ENCODE measurements around the gene PREX1.
"Not testable (repeated sequence)": the region's sequence is repeated elsewhere in the genome, so short reads cannot be mapped to it uniquely, and the experiment has no call there.

Gene PREX1

DNA sequence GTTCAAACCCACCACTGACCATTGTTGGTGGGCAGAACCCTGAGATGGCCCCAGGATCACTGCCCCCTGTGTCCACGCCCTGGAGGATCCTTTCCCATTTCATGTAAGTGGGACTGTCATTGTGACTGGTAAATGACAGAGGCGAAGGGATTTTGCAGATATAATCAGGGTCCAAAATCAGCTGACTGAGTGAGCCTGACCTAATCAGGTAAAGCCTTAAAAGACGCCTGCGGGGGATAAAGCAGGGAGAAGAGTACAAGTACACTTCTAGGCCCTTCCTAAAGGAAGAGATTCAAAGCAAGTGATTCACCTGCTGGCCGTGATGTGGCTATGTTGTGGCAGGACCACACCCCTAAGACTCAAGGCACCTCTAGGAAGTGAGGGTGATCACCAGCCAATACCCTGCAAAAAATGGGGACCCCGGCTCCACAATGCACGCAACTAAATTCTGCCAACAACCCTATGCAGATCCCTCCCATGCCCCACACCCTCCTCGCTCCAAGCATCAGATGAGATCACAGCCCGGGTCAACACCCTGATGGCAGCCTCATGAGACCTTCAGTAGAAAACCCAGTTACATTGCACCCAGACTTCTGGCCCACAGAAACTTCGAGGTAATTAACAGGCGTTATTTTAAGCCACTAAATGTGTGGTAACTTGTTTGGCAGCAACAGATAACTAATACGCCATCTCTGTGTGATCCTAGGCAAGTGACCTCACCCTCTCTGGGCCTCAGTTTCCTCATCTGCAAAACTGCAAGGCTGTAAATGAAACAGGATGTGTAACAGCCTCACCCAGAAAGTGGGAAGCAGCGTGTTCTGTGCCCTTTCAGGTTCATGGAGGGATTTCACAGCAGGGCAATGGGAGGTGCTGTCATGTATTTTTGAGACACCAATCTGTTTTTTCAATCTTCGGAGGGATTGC is 11.3 kb downstream of the PREX1 start:
- no peak overlapping the region for H3K4me3 ChIP-seq (ENCODE audit: low read length)
- TF ChIP-seq ZNF274 (IDR thresholded peaks at IDR 0.05; ENCODE audit: low read depth, low read length): no peak

GRCh38 chr20:48815537-48815936 is 12.3 kb downstream of the PREX1 start:
- no peak for TF ChIP-seq ZNF274 (IDR thresholded peaks at IDR 0.05; ENCODE audit: low read depth, low read length)
- no peak overlapping the region for H3K4me3 ChIP-seq (ENCODE audit: low read length)

GRCh38 chr20:48814633-48815032 is 13.2 kb downstream of the PREX1 start:
- no peak for TF ChIP-seq ZNF274 (IDR thresholded peaks at IDR 0.05; ENCODE audit: low read depth, low read length)
- no peak overlapping the region for H3K4me3 ChIP-seq (ENCODE audit: low read length)

- H3K4me3 ChIP-seq (ENCODE audit: low read length): no peak overlapping the region
- TF ChIP-seq ZNF274 (IDR thresholded peaks at IDR 0.05; ENCODE audit: low read depth, low read length): no peak
These were observed 13.8 kb downstream of the PREX1 start for GRCh38 chr20:48813930-48814546.

DNA sequence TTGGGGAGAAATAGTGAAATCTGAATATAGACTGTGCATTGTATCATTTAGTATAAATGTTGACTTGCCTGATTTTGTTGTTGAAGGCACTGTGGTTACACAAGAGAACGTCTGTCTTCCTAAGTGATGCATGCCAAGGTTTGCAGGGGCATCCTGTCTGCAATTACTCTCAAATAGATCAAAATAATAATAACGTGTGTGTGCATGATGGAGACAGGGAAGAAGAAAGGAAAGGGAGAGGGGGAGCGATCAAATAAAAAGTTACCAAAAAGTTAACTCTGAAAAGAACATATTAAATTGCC is 14.4 kb downstream of the PREX1 start:
- TF ChIP-seq ZNF274 (IDR thresholded peaks at IDR 0.05; ENCODE audit: low read depth, low read length): no peak
- H3K4me3 ChIP-seq (ENCODE audit: low read length): no peak overlapping the region

DNA sequence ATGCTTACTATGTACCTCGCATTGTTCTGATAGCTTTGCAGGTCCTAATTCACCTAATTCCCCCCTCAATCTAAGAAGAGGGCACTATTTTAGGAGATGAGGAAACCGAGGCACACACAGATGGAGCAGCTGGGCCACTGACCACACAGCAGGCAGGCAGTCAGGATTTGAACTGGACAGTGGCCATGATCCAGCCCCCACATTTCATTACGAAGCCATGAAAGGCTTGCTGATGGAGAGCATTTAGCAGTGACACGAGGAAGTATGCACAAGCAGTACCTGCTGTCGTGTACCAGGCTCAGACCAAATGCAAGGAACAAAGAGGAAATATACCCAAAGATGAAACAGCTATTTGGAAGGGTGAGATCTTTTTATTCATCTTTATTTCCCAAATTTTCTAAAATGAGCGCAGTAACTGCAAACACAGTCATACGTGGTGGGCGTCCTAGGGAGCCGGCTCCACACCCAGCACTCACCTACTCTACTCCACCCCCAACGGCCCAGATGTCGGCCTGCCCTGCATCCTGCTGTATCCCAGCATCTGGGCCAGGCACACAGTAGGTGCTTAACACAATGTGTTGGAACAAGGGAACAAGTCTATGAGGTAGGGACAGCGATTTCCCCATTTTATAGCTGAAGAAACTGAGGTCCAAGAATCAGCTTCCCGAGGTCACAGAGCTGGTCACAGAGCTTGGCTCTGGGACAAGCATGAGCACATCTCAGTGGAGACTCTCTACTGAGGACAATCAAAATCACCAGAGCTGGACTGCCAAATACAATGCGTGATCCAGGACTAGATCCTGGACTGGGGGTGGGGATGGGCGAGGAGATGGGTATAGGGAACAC is 15.0 kb downstream of the PREX1 start:
- TF ChIP-seq ZNF274 (IDR thresholded peaks at IDR 0.05; ENCODE audit: low read depth, low read length): no peak
- H3K4me3 ChIP-seq (ENCODE audit: low read length): no peak overlapping the region

DNA sequence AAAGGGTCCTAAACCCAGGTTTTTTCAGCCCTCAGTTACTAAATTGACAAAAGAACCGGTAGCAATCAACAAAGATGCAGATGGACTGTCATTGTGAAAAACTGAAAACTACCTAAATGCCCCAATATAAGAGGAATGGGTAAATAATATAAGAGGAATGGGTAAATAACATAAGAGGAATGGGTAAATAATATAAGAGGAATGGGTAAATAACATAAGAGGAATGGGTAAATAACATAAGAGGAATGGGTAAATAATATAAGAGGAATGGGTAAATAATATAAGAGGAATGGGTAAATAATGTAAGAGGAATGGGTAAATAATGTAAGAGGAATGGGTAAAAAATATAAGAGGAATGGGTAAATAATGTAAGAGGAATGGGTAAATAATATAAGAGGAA is 15.7 kb downstream of the PREX1 start:
- H3K4me3 ChIP-seq (ENCODE audit: low read length): not testable (repeated sequence)

DNA sequence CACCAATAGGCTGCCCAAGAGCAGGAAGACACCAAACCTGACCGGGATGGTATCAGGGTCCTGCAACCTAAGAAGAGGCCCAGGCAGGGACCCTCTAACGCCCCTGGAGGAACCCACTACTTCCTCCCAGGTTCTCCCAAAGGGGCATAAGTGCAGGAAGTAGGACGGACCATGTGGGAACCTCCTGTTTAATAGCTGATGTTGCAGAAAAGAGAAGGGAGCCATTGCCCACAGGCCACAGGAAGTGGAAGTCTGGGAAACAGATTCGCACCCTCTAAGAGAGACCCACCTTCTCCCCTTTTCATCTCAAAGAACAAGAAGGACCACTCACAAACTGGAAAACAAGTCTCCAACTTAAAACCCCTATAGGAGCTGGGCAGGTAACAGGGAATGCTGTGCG is 18.1 kb downstream of the PREX1 start:
- no peak for TF ChIP-seq ZNF274 (IDR thresholded peaks at IDR 0.05; ENCODE audit: low read depth, low read length)
- no peak overlapping the region for H3K4me3 ChIP-seq (ENCODE audit: low read length)

DNA sequence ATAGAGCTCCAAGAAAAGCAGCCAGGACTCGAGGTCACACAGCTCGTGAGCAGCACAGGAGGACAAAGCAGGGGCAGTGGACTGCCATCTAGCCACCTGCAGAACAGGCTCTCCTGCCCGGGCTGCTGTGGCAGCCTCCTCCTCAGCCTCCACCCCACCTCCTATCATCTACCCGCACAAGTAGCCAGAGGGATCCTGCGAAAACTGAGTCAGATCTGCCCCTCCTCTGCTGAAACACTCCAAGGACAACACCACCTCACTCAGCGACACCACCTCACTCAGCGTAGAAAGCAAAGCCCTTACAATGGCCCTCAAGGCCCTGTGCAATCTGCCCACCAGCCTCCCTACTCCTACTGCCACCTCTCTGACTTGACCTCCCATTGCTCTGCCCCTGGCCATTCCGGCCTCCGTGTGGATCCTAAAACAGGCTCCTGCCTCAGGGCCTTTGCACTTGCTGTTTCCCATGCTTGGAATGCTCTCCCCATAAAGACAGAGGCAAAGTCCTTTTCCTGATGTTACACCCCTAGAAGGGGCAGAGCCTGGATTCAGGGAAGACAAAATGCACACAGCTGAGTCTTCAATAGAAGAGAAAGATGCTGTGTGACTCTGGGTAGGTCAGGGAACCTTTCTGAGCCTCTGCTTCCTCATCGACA is 19.3 kb downstream of the PREX1 start:
- TF ChIP-seq ZNF274 (IDR thresholded peaks at IDR 0.05; ENCODE audit: low read depth, low read length): no peak

DNA sequence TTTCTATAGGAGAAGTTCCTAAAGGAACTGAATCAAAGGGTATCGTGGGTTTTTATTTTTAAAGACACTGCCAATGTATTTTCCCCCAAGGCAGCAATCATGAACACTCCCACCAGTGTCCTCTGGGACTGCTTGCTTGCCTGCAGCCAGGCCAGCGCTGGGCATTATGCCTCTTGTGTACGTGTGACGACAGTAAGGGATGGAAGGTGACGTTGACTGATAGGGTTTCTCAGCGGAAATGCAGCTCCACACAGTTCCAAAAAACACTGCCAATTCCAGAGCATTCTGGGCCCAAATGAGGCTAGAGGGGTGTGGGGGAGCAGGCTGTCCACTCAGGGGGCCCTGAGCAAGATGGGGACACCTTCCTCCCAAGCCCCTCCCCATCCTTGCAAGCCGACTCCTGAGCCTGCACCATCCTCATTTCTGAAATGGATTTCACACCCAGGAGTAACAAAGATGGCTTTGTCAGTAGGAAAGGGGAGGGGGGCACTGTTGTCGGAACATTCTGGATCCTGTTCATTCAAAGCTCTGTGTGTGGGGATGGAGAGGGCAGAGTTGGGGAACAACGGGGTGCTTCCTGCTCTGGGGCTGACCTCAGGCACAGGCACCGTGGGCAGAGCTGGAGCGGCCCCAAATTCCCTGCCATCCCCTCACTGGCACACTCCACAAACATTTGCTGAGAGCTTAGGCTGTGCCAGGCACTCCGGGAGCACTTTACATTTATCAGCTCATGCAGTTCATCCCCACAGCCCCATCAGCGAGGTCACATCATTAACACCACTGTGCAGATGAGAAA is 20.0 kb downstream of the PREX1 start:
- H3K4me3 ChIP-seq (ENCODE audit: low read length): no peak overlapping the region
- no peak for TF ChIP-seq ZNF274 (IDR thresholded peaks at IDR 0.05; ENCODE audit: low read depth, low read length)

More for the DNA sequence above, 19.3 kb downstream of the PREX1 start:
- H3K4me3 ChIP-seq (ENCODE audit: low read length): no peak overlapping the region

GRCh38 chr20:48807051-48807450 is 20.7 kb downstream of the PREX1 start:
- no peak overlapping the region for H3K4me3 ChIP-seq (ENCODE audit: low read length)
- no peak for TF ChIP-seq ZNF274 (IDR thresholded peaks at IDR 0.05; ENCODE audit: low read depth, low read length)

GRCh38 chr20:48805716-48806115 is 22.1 kb downstream of the PREX1 start:
- TF ChIP-seq ZNF274 (IDR thresholded peaks at IDR 0.05; ENCODE audit: low read depth, low read length): no peak
- H3K4me3 ChIP-seq (ENCODE audit: low read length): no peak overlapping the region

GRCh38 chr20:48805286-48805685 is 22.5 kb downstream of the PREX1 start:
- no peak for TF ChIP-seq ZNF274 (IDR thresholded peaks at IDR 0.05; ENCODE audit: low read depth, low read length)
- no peak overlapping the region for H3K4me3 ChIP-seq (ENCODE audit: low read length)

Data from GM08714 (cell line).